ENCODE measurements around the gene TMEM72. TPM values are rescaled to one million over a fixed set of nuclear protein-coding genes. Genes with fewer than 3 reads are reported as not detected.

The TMEM72 gene
- total RNA-seq, 6 donors from 2014 or later, result 0.06 TPM; not detected in 5

- Histone ChIP-seq H3K9me3 (no peaks in the 10 kb centered on the region), H3K36me3 (no peaks in the 10 kb centered on the region), H3K4me1 (peaks cover 6 to 23% (median 14%) of the 10 kb centered on the region in 4 donors), H3K27ac (no peak overlapping the region), H3K4me3 (no peak overlapping the region), H3K27me3 (no peaks in the 10 kb centered on the region)
- ATAC-seq (ENCODE audit: low FRiP score in 2 of 2) (no peak), DNase-seq (no peak)
- 63 to 64% methylated on average over 10 of the region's 10 CpGs for WGBS, 2 donors
- no peak for TF ChIP-seq POLR2AphosphoS5 (IDR thresholded peaks at IDR 0.05)
Measured at GRCh38 chr10:44908066-44908749, 2.9 kb upstream of the TMEM72 start.

GRCh38 chr10:44908936-44909630 is 2.1 kb upstream of the TMEM72 start:
- H3K9me3 ChIP-seq, result no peaks in the 10 kb centered on the region
- DNase-seq (no peak), ATAC-seq (ENCODE audit: low FRiP score in 2 of 2) (no peak)
- 69 to 80% methylated on average over 7 of the region's 7 CpGs for WGBS, 2 donors
- H3K27me3 ChIP-seq, result no peaks in the 10 kb centered on the region
- no peak overlapping the region for H3K27ac ChIP-seq
- TF ChIP-seq POLR2AphosphoS5 (IDR thresholded peaks at IDR 0.05) (no peak), POLR2A (IDR thresholded peaks at IDR 0.05) (no peak), EP300 (IDR thresholded peaks at IDR 0.05) (no peak), CTCF (IDR thresholded peaks at IDR 0.05) (no peak)
- H3K4me3 ChIP-seq, result no peak overlapping the region
- H3K4me1 ChIP-seq, result peaks cover 10 to 30% (median 20%) of the 10 kb centered on the region in 4 donors
- no peaks in the 10 kb centered on the region for H3K36me3 ChIP-seq

GRCh38 chr10:44909910-44910309 is 1.2 kb upstream of the TMEM72 start:
- no peak overlapping the region for H3K4me3 ChIP-seq
- H3K4me1 ChIP-seq, result peaks cover 10 to 36% (median 25%) of the 10 kb centered on the region in 4 donors
- ATAC-seq (ENCODE audit: low FRiP score in 2 of 2) (no peak), DNase-seq (no peak)
- TF ChIP-seq POLR2A (IDR thresholded peaks at IDR 0.05), result no peak
- TF ChIP-seq EP300 (IDR thresholded peaks at IDR 0.05), result no peak
- H3K9me3 ChIP-seq, result no peaks in the 10 kb centered on the region
- 61 to 89% methylated on average over 1 of the region's 1 CpG for WGBS, 2 donors
- no peaks in the 10 kb centered on the region for H3K36me3 ChIP-seq
- H3K27ac ChIP-seq, result no peak overlapping the region
- H3K27me3 ChIP-seq, result no peaks in the 10 kb centered on the region

GRCh38 chr10:44910602-44911001 is 535 bp upstream of the TMEM72 start:
- no peak for TF ChIP-seq CTCF (IDR thresholded peaks at IDR 0.05)
- no peak for TF ChIP-seq EP300 (IDR thresholded peaks at IDR 0.05)
- no peak for TF ChIP-seq POLR2AphosphoS5 (IDR thresholded peaks at IDR 0.05)
- TF ChIP-seq POLR2A (IDR thresholded peaks at IDR 0.05), result no peak
- Histone ChIP-seq H3K4me1 (peaks cover 10 to 36% (median 25%) of the 10 kb centered on the region in 4 donors), H3K36me3 (no peaks in the 10 kb centered on the region), H3K4me3 (no peak overlapping the region), H3K27me3 (no peaks in the 10 kb centered on the region), H3K9me3 (no peaks in the 10 kb centered on the region), H3K27ac (no peak overlapping the region)
- no peak for DNase-seq
- no peak for ATAC-seq (ENCODE audit: low FRiP score in 2 of 2)
- WGBS, 2 donors, result 64 to 68% methylated on average over 7 of the region's 7 CpGs

GRCh38 chr10:44911951-44912350 is 814 bp downstream of the TMEM72 start:
- Histone ChIP-seq H3K4me3 (no peak overlapping the region), H3K27ac (no peak overlapping the region), H3K4me1 (peaks cover 10 to 36% (median 25%) of the 10 kb centered on the region in 4 donors), H3K27me3 (no peaks in the 10 kb centered on the region), H3K36me3 (no peaks in the 10 kb centered on the region), H3K9me3 (no peaks in the 10 kb centered on the region)
- WGBS, 2 donors, result 93% methylated on average over 3 of the region's 3 CpGs; no CpG with 5 or more reads in 1 of the 2 donors
- DNase-seq (no peak), ATAC-seq (ENCODE audit: low FRiP score in 2 of 2) (no peak)
- TF ChIP-seq EP300 (IDR thresholded peaks at IDR 0.05) (no peak), POLR2AphosphoS5 (IDR thresholded peaks at IDR 0.05) (no peak), CTCF (IDR thresholded peaks at IDR 0.05) (no peak), POLR2A (IDR thresholded peaks at IDR 0.05) (no peak)

Data from upper lobe of left lung (tissue), 6 donors.